Measurements from ENCODE around the gene SAPCD2.

The SAPCD2 gene

GRCh38 chr9:137107982-137108381, 37.6 kb upstream of the SAPCD2 start:
- DNase-seq (ENCODE audit: insufficient read length, low spot score), result no peak
- no peak for FAIRE-seq
- TF ChIP-seq POLR2AphosphoS5 (IDR thresholded peaks at IDR 0.05; ENCODE audit: low read depth, low read length), result no peak
- no peak for TF ChIP-seq SPI1 (IDR thresholded peaks at IDR 0.05; ENCODE audit: low read depth, low read length)
- TF ChIP-seq POLR2A (IDR thresholded peaks at IDR 0.05; ENCODE audit: low read depth, low read length), result no peak
- no peak for TF ChIP-seq POU2F2 (IDR thresholded peaks at IDR 0.05; ENCODE audit: low read depth, low read length)
- TF ChIP-seq PAX5 (IDR thresholded peaks at IDR 0.05; ENCODE audit: insufficient read depth, low read length, severe bottlenecking), result no peak
- TF ChIP-seq TAF1 (IDR thresholded peaks at IDR 0.05; ENCODE audit: low read depth, low read length), result no peak

- no peak for DNase-seq (ENCODE audit: insufficient read length, low spot score)
- TF ChIP-seq SPI1 (IDR thresholded peaks at IDR 0.05; ENCODE audit: low read depth, low read length) (no peak), POLR2AphosphoS5 (IDR thresholded peaks at IDR 0.05; ENCODE audit: low read depth, low read length) (no peak), POU2F2 (IDR thresholded peaks at IDR 0.05; ENCODE audit: low read depth, low read length) (no peak), TAF1 (IDR thresholded peaks at IDR 0.05; ENCODE audit: low read depth, low read length) (no peak), PAX5 (IDR thresholded peaks at IDR 0.05; ENCODE audit: insufficient read depth, low read length, severe bottlenecking) (no peak), POLR2A (IDR thresholded peaks at IDR 0.05; ENCODE audit: low read depth, low read length) (no peak)
- FAIRE-seq, result no peak
Measured at GRCh38 chr9:137107312-137107921, 37.1 kb upstream of the SAPCD2 start.

GRCh38 chr9:137106662-137107250, 36.4 kb upstream of the SAPCD2 start:
- DNase-seq (ENCODE audit: insufficient read length, low spot score) (no peak), FAIRE-seq (no peak)
- TF ChIP-seq PAX5 (IDR thresholded peaks at IDR 0.05; ENCODE audit: insufficient read depth, low read length, severe bottlenecking) (no peak), SPI1 (IDR thresholded peaks at IDR 0.05; ENCODE audit: low read depth, low read length) (no peak), POU2F2 (IDR thresholded peaks at IDR 0.05; ENCODE audit: low read depth, low read length) (no peak), POLR2AphosphoS5 (IDR thresholded peaks at IDR 0.05; ENCODE audit: low read depth, low read length) (no peak), TAF1 (IDR thresholded peaks at IDR 0.05; ENCODE audit: low read depth, low read length) (no peak), POLR2A (IDR thresholded peaks at IDR 0.05; ENCODE audit: low read depth, low read length) (no peak)

- FAIRE-seq (no peak), DNase-seq (ENCODE audit: insufficient read length, low spot score) (no peak)
- TF ChIP-seq SPI1 (IDR thresholded peaks at IDR 0.05; ENCODE audit: low read depth, low read length) (no peak), TAF1 (IDR thresholded peaks at IDR 0.05; ENCODE audit: low read depth, low read length) (no peak), PAX5 (IDR thresholded peaks at IDR 0.05; ENCODE audit: insufficient read depth, low read length, severe bottlenecking) (no peak), POLR2AphosphoS5 (IDR thresholded peaks at IDR 0.05; ENCODE audit: low read depth, low read length) (no peak), POU2F2 (IDR thresholded peaks at IDR 0.05; ENCODE audit: low read depth, low read length) (no peak), POLR2A (IDR thresholded peaks at IDR 0.05; ENCODE audit: low read depth, low read length) (no peak)
Measured at GRCh38 chr9:137105814-137106661, 35.7 kb upstream of the SAPCD2 start.

GRCh38 chr9:137103206-137103999, 33.0 kb upstream of the SAPCD2 start:
- TF ChIP-seq POLR2A (IDR thresholded peaks at IDR 0.05; ENCODE audit: low read depth, low read length), result no peak
- TF ChIP-seq TAF1 (IDR thresholded peaks at IDR 0.05; ENCODE audit: low read depth, low read length), result no peak
- no peak for TF ChIP-seq POU2F2 (IDR thresholded peaks at IDR 0.05; ENCODE audit: low read depth, low read length)
- no peak for TF ChIP-seq SPI1 (IDR thresholded peaks at IDR 0.05; ENCODE audit: low read depth, low read length)
- TF ChIP-seq PAX5 (IDR thresholded peaks at IDR 0.05; ENCODE audit: insufficient read depth, low read length, severe bottlenecking), result no peak
- no peak for TF ChIP-seq POLR2AphosphoS5 (IDR thresholded peaks at IDR 0.05; ENCODE audit: low read depth, low read length)
- FAIRE-seq (peak; percentile 23), DNase-seq (ENCODE audit: insufficient read length, low spot score) (no peak)

GRCh38 chr9:137099231-137099630, 28.9 kb upstream of the SAPCD2 start:
- DNase-seq (ENCODE audit: insufficient read length, low spot score), result no peak
- no peak for TF ChIP-seq POU2F2 (IDR thresholded peaks at IDR 0.05; ENCODE audit: low read depth, low read length)
- TF ChIP-seq PAX5 (IDR thresholded peaks at IDR 0.05; ENCODE audit: insufficient read depth, low read length, severe bottlenecking), result no peak
- TF ChIP-seq TAF1 (IDR thresholded peaks at IDR 0.05; ENCODE audit: low read depth, low read length), result no peak
- no peak for TF ChIP-seq POLR2AphosphoS5 (IDR thresholded peaks at IDR 0.05; ENCODE audit: low read depth, low read length)
- TF ChIP-seq SPI1 (IDR thresholded peaks at IDR 0.05; ENCODE audit: low read depth, low read length), result no peak
- FAIRE-seq, result no peak

GRCh38 chr9:137097761-137098462, 27.6 kb upstream of the SAPCD2 start:
- FAIRE-seq (no peak), DNase-seq (ENCODE audit: insufficient read length, low spot score) (no peak)
- no peak for TF ChIP-seq PAX5 (IDR thresholded peaks at IDR 0.05; ENCODE audit: insufficient read depth, low read length, severe bottlenecking)
- TF ChIP-seq POU2F2 (IDR thresholded peaks at IDR 0.05; ENCODE audit: low read depth, low read length), result no peak
- no peak for TF ChIP-seq POLR2AphosphoS5 (IDR thresholded peaks at IDR 0.05; ENCODE audit: low read depth, low read length)
- TF ChIP-seq POLR2A (IDR thresholded peaks at IDR 0.05; ENCODE audit: low read depth, low read length), result no peak
- no peak for TF ChIP-seq TAF1 (IDR thresholded peaks at IDR 0.05; ENCODE audit: low read depth, low read length)
- no peak for TF ChIP-seq SPI1 (IDR thresholded peaks at IDR 0.05; ENCODE audit: low read depth, low read length)

Data from GM12891 (cell line).